GM13976 (cell line): ENCODE measurements around the gene FOXO4.

Experiments
- DNase-seq: peaks from one replicate; pipeline ENCODE4 v3.0.0; 2012; ENCODE audit warnings: low spot score
- CTCF ChIP-seq: IDR thresholded peaks from 2 replicates; pipeline ENCODE4 v1.5.1; 2012; ENCODE audit warnings: borderline replicate concordance, mild to moderate bottlenecking; ENCODE audit not compliant: insufficient read depth; ENCODE audit errors: extremely low read depth, missing control alignments, control extremely low read depth
- in situ Hi-C: fragments of 300-500 bp; cut with MboI; formaldehyde crosslinking; loops from one replicate; pipeline ENCODE4 v1.12.0; 2022; ENCODE audit warnings: low sequenced_read_pairs, mixed read lengths, inconsistent platforms; ENCODE audit not compliant: unreplicated experiment

Gene FOXO4

GRCh38 chrX:71098302-71098701, 2.7 kb downstream of the FOXO4 start:
- in situ Hi-C loops = no loop called here
- DNase-seq = peak; percentile 65
- TF ChIP-seq CTCF = peak; percentile 63

GRCh38 chrX:71098951-71099506, 3.4 kb downstream of the FOXO4 start:
- in situ Hi-C loops = no loop called here
- DNase-seq = no peak
- TF ChIP-seq CTCF = no peak

- DNase-seq = no peak
- in situ Hi-C loops = no loop called here
- TF ChIP-seq CTCF = no peak
Observed at GRCh38 chrX:71099736-71100135, 4.1 kb downstream of the FOXO4 start.

GRCh38 chrX:71100581-71101505, 5.2 kb downstream of the FOXO4 start:
- in situ Hi-C loops = no loop called here
- DNase-seq = no peak
- no peak for TF ChIP-seq CTCF

- DNase-seq = no peak
- in situ Hi-C loops = no loop called here
- no peak for TF ChIP-seq CTCF
Observed at GRCh38 chrX:71102292-71102691, 6.6 kb downstream of the FOXO4 start.

- DNase-seq = peak; percentile 65
- TF ChIP-seq CTCF = no peak
- in situ Hi-C loops = no loop called here
Observed at GRCh38 chrX:71103110-71103983, 7.7 kb downstream of the FOXO4 start.
